Adrenal gland (tissue), 12 donors: ENCODE data around the gene ARMH1. TPM values are rescaled to one million over a fixed set of nuclear protein-coding genes. Genes with fewer than 3 reads are reported as not detected.
A peak's percentile ranks its signal among the peaks of the same experiment; 100 is the strongest.

ENCODE experiments used
- DNase-seq, 7 donors: peaks; one replicate each; pipeline ENCODE4 v3.0.0-alpha.2; 2019 to 2020
- H3K27ac ChIP-seq, 5 donors: fragments of 200-600 bp; sonication (generic) in 4 of 5; 1 replicate in 3 of 5; 2 replicates in 2 of 5; pipeline versions ENCODE4 v1.5.1 to v1.8.0; 2016 to 2020; ENCODE audit warnings: mild to moderate bottlenecking in 1 of 5
- H3K27me3 ChIP-seq: fragments of 200-600 bp; 2 replicates; pipeline ENCODE4 v1.8.0; 2021
- H3K36me3 ChIP-seq, 2 donors: fragments of 200-600 bp; replicated peaks in 1 of 2; 1 replicate in 1 of 2; 2 replicates in 1 of 2; pipeline versions ENCODE4 v1.5.1 to v1.8.0; 2018 to 2022
- H3K4me1 ChIP-seq, 2 donors: fragments of 200-600 bp; replicated peaks in 1 of 2; 1 replicate in 1 of 2; 2 replicates in 1 of 2; pipeline versions ENCODE4 v1.5.1 to v1.8.0; 2018 to 2021
- H3K4me3 ChIP-seq, 4 donors: fragments of 200-600 bp; sonication (generic) in 3 of 4; one replicate each; pipeline ENCODE4 v1.5.1; 2016 to 2018
- H3K9me3 ChIP-seq, 3 donors: fragments of 200-600 bp; sonication (generic) in 1 of 3; replicated peaks in 1 of 3; 1 replicate in 2 of 3; 2 replicates in 1 of 3; pipeline versions ENCODE4 v1.5.1 to v1.8.0; 2016 to 2021
- POLR2A ChIP-seq, 2 donors: fragments of 450-650 bp; IDR thresholded peaks; one replicate each; pipeline ENCODE4 v1.6.1; 2017; ENCODE audit warnings: antibody characterized with exemption in 2 of 2, mild to moderate bottlenecking in 2 of 2, moderate library complexity in 1 of 2
- WGBS, 4 donors: extraction: QIAGEN DNeasy Blood & Tissue Kit in 2 of 4; methylation state at CpG; one replicate each; pipeline versions ENCODE4 v1.1.5 to v1.1.7; 2013 to 2017; 5-methylcytosine and 5-hydroxymethylcytosine counted together
- intact Hi-C, 2 donors: fragments of 100-400 bp; cut with DNase I; formaldehyde crosslinking; loops; one replicate each; pipeline versions ENCODE4 v1.14.1 to v1.15.0; 2022 to 2023
- polyA plus RNA-seq, 3 donors: library from polyadenylated mRNA; stranded (reverse); fragments of 200-250 nt in 2 of 3; fragments of 350-450 nt in 1 of 3; fragmentation: Illumina TruSeq in 1 of 3; extraction: RNeasy Lipid Tissue Mini Kit (QIAGEN cat#74804) in 1 of 3; gene quantifications; one replicate each; pipeline ENCODE4 v1.2.3, GENCODE V29; 2013 to 2014
- total RNA-seq, 9 donors: library from RNA; depleted of rRNA in 4 of 9; stranded (reverse); fragments of >200 nt in 4 of 9; fragments of 120-200 nt in 1 of 9; fragmentation: NEBNext Ultra II Directional in 1 of 9; extraction: Animal tissue kit (Norgen Biotek cat#: 25700) in 1 of 9; gene quantifications; one replicate each; pipeline versions ENCODE4 v1.1.0 to v1.2.4, GENCODE V29; 2013 to 2023
- TF ChIP-seq, protein P1 (sequence below), 6 experiments: fragments of 450-650 bp in 4 of 6; fragments of 200-600 bp in 2 of 6; sonication (generic) in 1 of 6; IDR thresholded peaks; 1 replicate in 5 of 6; 2 replicates in 1 of 6; pipeline versions ENCODE4 v1.5.1 to v1.8.0; 2016 to 2021; ENCODE audit warnings: antibody characterized with exemption in 6 of 6, mild to moderate bottlenecking in 2 of 6, moderate library complexity in 1 of 6
- donor health status: healthy with polysubstance abuse.
- donor health status: Bipolar disorder and iron deficiency.
- donor health status: DM: yes; HTN: yes; CAD: no.
- donor health status: DM: no; HTN: no; CAD: no.
- donor health status: DM: no; HTN: no; CAD: no.
- donor health status: DM: yes; HTN: yes; CAD: no.

The ARMH1 gene
- total and polyA plus RNA-seq, 12 donors = 0.18 to 76.0 (median 4.3) TPM

DNA sequence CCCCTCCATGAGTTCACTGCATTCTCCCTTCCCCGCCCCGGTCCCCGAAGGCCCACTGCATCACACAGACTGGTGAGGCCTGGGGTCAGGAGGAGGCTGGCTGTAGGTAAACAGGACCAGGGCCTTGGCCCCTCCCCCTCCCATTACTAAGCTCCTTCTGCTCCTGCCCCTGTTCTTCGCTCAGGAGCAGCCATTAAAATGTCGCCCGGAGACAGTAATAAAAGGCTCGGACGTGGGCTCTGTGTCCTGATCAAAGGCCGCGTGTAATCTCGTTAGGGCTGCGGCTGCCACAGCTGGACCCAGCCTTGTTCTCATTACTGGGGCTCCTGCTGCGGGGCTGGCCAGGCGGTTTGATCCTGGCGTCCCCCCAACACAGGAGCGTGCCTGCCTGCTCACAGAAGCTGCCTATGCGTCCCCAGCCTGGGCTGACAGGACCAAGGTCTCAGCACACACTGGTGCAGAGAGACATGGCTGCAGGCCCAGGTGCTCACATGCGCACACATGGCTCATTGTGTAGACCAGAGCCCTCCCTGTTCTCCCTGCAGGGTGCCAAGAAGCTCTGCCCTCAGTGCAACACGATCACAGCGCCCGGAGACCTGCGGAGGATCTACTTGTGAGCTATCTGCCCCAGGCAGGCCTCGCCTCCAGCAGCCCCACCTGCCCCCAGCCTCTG lies 24.2 kb upstream of the ARMH1 start:
- 84 to 95% (median 88%) methylated on average over 13 to 23 of the region's 23 CpGs for WGBS, 4 donors
- Histone ChIP-seq H3K27ac (peak overlapping the region in 1 of 5 donors; percentile 30), H3K4me3 (no peak overlapping the region), H3K9me3 (no peaks in the 10 kb centered on the region), H3K36me3 (peaks cover 0 to 62% of the 10 kb centered on the region in 2 donors), H3K27me3 (no peaks in the 10 kb centered on the region), H3K4me1 (peaks cover 14 to 15% of the 10 kb centered on the region in 2 donors)
- TF ChIP-seq, protein P1, sequence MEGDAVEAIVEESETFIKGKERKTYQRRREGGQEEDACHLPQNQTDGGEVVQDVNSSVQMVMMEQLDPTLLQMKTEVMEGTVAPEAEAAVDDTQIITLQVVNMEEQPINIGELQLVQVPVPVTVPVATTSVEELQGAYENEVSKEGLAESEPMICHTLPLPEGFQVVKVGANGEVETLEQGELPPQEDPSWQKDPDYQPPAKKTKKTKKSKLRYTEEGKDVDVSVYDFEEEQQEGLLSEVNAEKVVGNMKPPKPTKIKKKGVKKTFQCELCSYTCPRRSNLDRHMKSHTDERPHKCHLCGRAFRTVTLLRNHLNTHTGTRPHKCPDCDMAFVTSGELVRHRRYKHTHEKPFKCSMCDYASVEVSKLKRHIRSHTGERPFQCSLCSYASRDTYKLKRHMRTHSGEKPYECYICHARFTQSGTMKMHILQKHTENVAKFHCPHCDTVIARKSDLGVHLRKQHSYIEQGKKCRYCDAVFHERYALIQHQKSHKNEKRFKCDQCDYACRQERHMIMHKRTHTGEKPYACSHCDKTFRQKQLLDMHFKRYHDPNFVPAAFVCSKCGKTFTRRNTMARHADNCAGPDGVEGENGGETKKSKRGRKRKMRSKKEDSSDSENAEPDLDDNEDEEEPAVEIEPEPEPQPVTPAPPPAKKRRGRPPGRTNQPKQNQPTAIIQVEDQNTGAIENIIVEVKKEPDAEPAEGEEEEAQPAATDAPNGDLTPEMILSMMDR (IDR thresholded peaks at IDR 0.05) = no peak
- TF ChIP-seq POLR2A (IDR thresholded peaks at IDR 0.05) = no peak
- intact Hi-C loops = loop anchor here in 1 of 2 donors (5.0 kb wide), 1 partner anchor 38 kb away; no protein-coding TSS in a partner anchor
- peak in 1 of 7 donors; percentile 87 for DNase-seq

DNA sequence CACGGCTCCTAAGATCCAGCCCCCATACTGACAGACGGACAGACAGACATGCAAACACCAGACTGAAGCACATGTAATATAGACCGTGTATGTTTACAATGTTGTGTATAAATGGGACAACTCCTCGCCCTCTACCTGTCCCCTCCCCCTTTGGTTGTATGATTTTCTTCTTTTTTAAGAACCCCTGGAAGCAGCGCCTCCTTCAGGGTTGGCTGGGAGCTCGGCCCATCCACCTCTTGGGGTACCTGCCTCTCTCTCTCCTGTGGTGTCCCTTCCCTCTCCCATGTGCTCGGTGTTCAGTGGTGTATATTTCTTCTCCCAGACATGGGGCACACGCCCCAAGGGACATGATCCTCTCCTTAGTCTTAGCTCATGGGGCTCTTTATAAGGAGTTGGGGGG lies 23.4 kb upstream of the ARMH1 start:
- Histone ChIP-seq H3K27me3 (no peaks in the 10 kb centered on the region), H3K27ac (no peak overlapping the region), H3K36me3 (peaks cover 0 to 54% of the 10 kb centered on the region in 2 donors), H3K4me1 (peaks cover 7% of the 10 kb centered on the region in 2 donors), H3K4me3 (no peak overlapping the region), H3K9me3 (no peaks in the 10 kb centered on the region)
- 82 to 96% (median 86%) methylated on average over 8 of the region's 8 CpGs for WGBS, 4 donors
- TF ChIP-seq, protein P1 (IDR thresholded peaks at IDR 0.05) = no peak
- no peak for TF ChIP-seq POLR2A (IDR thresholded peaks at IDR 0.05)
- no peak for DNase-seq
- intact Hi-C loops = loop anchor here in 1 of 2 donors (5.0 kb wide), 1 partner anchor 39 kb away; no protein-coding TSS in a partner anchor

DNA sequence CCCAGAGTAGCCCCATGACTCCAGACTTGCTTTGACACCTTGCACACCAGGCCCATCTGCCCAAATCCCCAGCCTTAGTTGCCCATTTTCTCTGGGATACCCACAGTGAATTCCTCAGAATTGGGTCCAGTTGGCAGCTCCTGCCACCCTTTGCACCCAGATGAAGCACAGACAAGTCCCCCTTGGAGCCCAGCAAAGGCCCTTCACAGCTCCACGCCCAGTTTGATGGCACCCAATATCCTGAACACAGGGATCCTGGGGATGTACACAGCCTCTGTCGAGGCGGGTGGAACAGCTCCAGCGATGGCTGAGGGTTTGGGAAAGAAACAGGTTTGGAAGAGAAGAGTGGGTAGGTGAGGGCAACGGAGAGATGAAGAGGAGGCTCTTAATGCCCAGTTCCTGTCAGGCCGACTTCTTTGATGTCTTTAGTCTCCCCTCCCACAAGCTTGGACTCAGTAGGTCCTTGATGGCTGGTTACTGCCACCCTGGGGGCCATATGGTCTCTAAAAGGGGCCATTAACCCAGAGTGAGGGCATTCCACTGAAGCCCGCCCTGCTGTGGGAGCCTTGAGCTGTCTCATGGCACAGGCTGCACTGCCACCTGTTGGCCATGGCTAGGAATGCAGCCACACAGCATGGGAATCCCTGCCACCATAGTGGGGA lies 21.9 kb upstream of the ARMH1 start:
- no peaks in the 10 kb centered on the region for H3K9me3 ChIP-seq
- TF ChIP-seq, protein P1 (IDR thresholded peaks at IDR 0.05) = peak; percentile 87 to 98 (median 94)
- no peak for TF ChIP-seq POLR2A (IDR thresholded peaks at IDR 0.05)
- no peaks in the 10 kb centered on the region for H3K4me1 ChIP-seq
- no peaks in the 10 kb centered on the region for H3K27me3 ChIP-seq
- intact Hi-C loops = loop anchor here (2.0 to 5.0 kb wide), 2 partner anchors 40 to 44 kb away; no protein-coding TSS in a partner anchor
- no peak overlapping the region for H3K4me3 ChIP-seq
- peak; percentile 69 to 93 (median 84) for DNase-seq
- peaks cover 0 to 46% of the 10 kb centered on the region in 2 donors for H3K36me3 ChIP-seq
- no peak overlapping the region for H3K27ac ChIP-seq
- WGBS, 4 donors = 50 to 59% (median 55%) methylated on average over 7 of the region's 7 CpGs
